Left lobe of liver (tissue), 2 donors: ENCODE results near the gene RNASEH2C. TPM values are rescaled to one million over a fixed set of nuclear protein-coding genes. Genes with fewer than 3 reads are reported as not detected.
"Not testable (repeated sequence)": the region's sequence is repeated elsewhere in the genome, so short reads cannot be mapped to it uniquely, and the experiment has no call there.

ENCODE experiments used
- ATAC-seq: fragments of 200-7000 bp; cut with Tn5 transposase; one replicate; pipeline ENCODE4 v1.9.1; 2020; ENCODE audit warnings: mild to moderate bottlenecking, moderate library complexity
- DNase-seq: peaks from one replicate; pipeline ENCODE4 v3.0.0-alpha.2; 2020; ENCODE audit warnings: low spot score
- total RNA-seq: library from RNA; stranded (reverse); gene quantifications from one replicate; pipeline ENCODE4 v1.2.1, GENCODE V29; 2021
- donor health status: DM: no; HTN: no; CAD: no; lungs with moderate emphysema.
- donor health status: DM: no; HTN: yes; CAD: no.

Gene RNASEH2C
- 24.2 TPM for total RNA-seq

GRCh38 chr11:65720211-65720934 is at the start of gene RNASEH2C:
Gene RNASEH2C (minus strand): TSS chr11:65720798. CDS start chr11:65720758, 40 bp downstream.
- peak; percentile 88 for DNase-seq
- peak; percentile 94 for ATAC-seq

DNA sequence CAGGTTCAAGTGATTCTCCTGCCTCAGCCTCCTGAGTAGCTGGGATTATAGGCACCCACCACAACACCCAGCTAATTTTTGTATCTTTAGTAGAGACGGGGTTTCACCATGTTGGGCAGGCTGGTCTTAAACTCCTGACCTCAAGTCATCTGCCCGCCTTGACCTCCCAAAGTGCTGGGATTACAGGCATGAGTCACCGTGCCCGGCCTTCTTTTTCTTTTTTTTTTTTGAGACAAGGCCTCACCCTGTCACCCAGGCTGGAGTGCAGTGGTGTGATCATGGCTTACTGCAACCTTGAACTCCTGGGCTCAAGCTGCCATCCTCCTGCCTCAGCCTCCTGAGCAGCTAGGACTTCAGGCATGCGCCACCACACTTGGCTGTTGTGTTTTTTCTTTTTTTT is 47.2 kb upstream of the RNASEH2C start:
- not testable (repeated sequence) for DNase-seq, ATAC-seq

DNA sequence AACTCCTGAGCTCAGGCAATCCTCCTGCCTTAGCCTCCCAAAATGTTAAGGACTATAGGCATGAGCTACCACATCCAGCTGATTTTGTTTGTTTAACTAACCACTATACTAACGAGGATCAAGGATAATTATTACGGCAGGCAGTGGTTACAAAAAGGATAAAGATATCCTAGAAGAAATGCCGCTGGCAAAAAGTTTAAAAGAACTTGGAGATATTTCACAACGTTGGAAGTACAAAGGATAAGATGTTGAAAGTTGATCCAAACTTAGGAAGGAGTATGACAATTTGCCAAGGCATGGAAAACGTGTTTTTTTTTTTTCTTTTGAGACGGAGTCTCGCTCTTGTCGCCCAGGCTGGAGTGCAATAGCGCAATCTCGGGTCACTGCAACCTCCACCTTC is 46.8 kb upstream of the RNASEH2C start:
- ATAC-seq (no peak), DNase-seq (no peak)

DNA sequence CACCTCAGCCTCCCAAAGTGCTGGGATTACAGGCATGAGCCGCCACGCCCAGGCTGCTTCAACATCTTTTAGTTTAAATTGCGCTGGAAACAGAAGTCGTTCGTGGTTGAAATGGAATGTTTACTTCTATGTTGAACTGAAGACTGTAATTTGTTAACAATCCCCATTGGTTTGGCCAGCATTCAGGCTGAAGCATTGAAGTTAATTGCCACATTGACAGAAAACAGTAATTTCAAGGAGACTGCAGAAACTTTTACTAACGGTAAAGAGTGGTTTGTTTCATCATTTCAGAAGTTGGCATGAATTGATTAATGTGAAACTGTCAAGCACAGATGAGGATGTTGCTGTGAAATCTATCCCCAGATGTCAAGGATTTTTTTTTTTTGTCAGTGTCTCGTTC is 45.9 kb upstream of the RNASEH2C start:
- no peak for ATAC-seq
- no peak for DNase-seq

GRCh38 chr11:65764434-65764833 is 43.8 kb upstream of the RNASEH2C start:
- no peak for DNase-seq
- no peak for ATAC-seq

DNA sequence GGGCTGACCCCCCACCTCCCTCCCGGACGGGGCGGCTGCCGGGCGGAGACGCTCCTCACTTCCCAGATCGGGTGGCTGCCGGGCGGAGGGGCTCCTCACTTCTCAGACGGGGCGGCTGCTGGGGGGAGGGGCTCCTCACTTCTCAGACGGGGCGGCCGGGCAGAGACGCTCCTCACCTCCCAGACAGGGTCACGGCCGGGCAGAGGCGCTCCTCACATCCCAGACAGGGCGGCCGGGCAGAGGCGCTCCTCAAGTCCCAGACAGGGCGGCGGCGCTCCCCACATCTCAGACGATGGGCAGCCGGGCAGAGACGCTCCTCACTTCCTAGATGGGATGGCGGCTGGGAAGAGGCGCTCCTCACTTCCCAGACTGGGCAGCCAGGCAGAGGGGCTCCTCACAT is 42.2 kb upstream of the RNASEH2C start:
- not testable (repeated sequence) for ATAC-seq, DNase-seq

DNA sequence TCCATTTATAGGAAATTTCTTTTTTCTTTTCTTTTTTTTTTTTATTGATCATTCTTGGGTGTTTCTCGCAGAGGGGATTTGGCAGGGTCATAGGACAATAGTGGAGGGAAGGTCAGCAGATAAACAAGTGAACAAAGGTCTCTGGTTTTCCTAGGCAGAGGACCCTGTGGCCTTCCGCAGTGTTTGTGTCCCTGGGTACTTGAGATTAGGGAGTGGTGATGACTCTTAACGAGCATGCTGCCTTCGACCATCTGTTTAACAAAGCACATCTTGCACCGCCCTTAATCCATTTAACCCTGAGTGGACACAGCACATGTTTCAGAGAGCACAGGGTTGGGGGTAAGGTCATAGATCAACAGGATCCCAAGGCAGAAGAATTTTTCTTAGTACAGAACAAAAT is 41.6 kb upstream of the RNASEH2C start:
- ATAC-seq, DNase-seq: not testable (repeated sequence)

GRCh38 chr11:65745049-65745448 is 24.5 kb upstream of the RNASEH2C start:
- ATAC-seq (no peak), DNase-seq (no peak)

DNA sequence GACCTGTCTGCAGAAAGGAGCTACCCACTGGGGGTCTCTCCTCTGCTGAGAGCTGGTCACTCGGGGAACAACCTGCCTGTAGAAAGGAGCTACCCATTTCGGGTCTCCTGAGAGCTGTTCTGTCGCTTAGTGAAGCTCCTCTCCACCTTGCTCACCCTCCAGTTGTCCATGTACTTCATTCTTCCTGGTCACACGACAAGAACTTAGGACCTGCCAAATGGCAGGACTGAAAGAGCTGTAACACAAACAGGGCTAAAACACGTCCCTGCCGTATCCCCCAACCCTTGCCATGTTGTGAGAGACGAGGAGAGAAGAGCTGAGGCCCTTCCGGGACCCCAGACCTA is 24.1 kb upstream of the RNASEH2C start:
- ATAC-seq (no peak), DNase-seq (no peak)

DNA sequence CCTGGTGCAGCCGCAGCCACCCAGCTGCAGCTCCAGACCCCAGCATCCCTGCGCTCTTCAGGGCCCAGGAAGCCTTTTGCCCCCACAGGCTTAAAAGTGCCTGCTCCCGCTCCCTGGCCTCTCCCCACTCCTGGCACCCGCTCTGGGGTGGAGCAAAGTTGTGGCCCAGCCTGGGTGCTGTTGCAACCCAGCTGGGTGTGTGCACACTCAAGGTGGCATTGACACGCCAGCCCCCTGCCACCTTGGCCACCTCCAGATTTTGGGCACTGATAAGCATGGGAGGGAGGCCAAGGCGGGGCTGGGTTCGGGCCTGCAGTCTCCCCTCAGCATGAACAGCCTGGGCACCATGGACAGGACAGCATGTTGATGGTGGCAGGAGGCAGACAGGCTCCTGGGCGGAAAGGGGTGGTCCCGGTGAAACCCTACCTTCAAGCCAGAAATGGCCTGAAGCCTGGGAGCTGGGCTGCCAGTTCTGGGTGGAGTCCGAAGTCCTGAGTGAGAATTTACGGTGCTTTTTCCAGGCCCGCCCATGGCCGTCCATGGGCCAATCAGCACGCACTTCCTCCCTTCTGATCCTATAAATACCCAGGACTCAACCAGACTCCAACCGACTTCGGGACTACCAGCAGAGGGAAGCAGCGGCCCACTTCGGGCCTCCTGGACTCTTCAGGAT is 23.6 kb upstream of the RNASEH2C start:
- DNase-seq = no peak
- peak; percentile 84 for ATAC-seq

DNA sequence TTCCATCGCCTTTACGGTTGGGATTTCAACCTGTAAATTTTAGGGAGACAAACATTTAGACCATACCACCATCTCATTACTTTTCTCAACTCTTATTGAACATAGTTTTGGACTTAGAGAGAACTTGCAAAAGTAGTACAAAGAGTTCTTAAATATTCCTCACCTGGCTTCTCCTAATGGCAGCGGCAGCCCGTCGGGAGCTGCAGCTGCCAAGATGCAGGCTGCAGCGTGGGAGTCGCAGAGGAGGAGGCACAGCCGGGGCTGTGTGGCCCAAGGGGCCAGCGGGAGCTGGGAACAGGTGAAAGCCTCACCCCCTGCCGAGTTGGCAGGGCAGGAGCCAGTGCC is 23.1 kb upstream of the RNASEH2C start:
- ATAC-seq = no peak
- no peak for DNase-seq

DNA sequence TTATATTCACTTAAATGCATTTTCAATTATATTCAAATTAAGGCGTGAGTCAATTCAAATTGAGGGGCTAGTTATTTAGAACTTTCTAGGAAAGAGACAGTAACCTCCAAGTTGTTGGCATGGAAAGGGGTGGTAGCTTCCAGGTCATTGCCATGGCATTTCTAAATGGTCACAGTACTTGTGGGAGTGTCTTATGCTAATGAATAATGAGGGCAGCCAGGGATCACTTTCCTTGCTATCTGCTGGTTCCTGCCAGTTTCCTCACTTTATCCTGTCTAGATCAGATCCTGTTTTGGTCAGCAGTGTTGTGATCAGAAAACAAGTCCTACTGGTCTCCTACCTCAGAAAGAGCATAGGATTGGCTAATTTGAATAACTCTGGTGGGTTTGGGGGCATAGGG is 21.8 kb upstream of the RNASEH2C start:
- peak; percentile 92 for ATAC-seq

GRCh38 chr11:65741185-65741584 is 20.6 kb upstream of the RNASEH2C start:
- no peak for ATAC-seq
- no peak for DNase-seq

More for the DNA sequence above, 21.8 kb upstream of the RNASEH2C start:
- no peak for DNase-seq

DNA sequence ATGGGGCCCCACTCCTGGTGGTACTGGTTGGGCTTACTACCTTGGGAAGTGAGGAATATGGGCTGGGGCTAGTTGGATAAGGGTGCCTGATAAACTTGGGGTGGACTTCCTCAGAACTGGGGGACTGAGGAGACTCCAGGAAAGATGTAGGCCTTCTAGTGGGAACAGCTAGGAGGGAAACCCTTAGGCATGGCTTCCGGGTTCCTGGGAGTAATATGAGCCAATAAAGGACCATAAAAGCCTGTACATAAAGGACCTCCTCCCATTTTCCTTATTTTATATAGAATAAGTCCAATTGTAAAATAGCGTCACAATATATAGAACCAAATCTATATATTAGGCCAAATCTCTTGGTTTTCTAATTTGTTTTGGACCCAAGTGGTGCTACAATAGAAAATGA is 18.4 kb upstream of the RNASEH2C start:
- ATAC-seq = no peak

GRCh38 chr11:65736810-65737209 is 16.2 kb upstream of the RNASEH2C start:
- DNase-seq (no peak), ATAC-seq (no peak)

More for the DNA sequence above, 18.4 kb upstream of the RNASEH2C start:
- DNase-seq = no peak

DNA sequence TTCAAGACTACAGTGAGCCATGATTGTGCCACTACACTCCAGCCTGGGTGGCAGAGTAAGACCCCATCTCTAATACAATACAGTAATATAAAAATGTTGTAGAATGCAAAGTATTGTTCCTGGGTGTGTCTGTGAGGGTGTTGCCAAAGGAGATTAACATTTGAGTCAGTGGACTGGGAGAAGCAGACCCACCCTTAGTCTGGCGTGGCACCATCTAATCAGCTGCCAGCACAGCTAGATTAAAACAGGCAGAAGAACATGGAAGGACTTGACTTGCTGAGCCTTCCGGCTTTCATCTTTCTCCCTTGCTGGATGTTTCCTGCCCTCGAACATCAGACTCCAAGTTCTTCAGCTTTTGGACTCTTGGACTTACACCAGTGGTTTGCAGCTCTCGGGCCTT is 14.5 kb upstream of the RNASEH2C start:
- ATAC-seq, DNase-seq: not testable (repeated sequence)

- no peak for DNase-seq
- ATAC-seq = no peak
Observed at GRCh38 chr11:65730461-65730860, 9.9 kb upstream of the RNASEH2C start.

- ATAC-seq = no peak
- DNase-seq = no peak
Observed at GRCh38 chr11:65727865-65728264, 7.3 kb upstream of the RNASEH2C start.

- DNase-seq (no peak), ATAC-seq (no peak)
Observed at GRCh38 chr11:65726660-65727059, 6.1 kb upstream of the RNASEH2C start.

- DNase-seq = no peak
- no peak for ATAC-seq
Observed at GRCh38 chr11:65722261-65722660, 1.7 kb upstream of the RNASEH2C start.

GRCh38 chr11:65719871-65720210 is 757 bp downstream of the RNASEH2C start:
- peak; percentile 1 for ATAC-seq

GRCh38 chr11:65718964-65719492 is 1.6 kb downstream of the RNASEH2C start:
- ATAC-seq (peak; percentile 65), DNase-seq (peak; percentile 70)

More at GRCh38 chr11:65719871-65720210, 757 bp downstream of the RNASEH2C start:
- no peak for DNase-seq
